C4-2B (cell line): ENCODE results near the gene GIMAP6.
"Not testable (repeated sequence)": the region's sequence is repeated elsewhere in the genome, so short reads cannot be mapped to it uniquely, and the experiment has no call there.

Experiments
- H3K27ac ChIP-seq: fragments of 450-650 bp; 2 replicates; pipeline ENCODE4 v1.5.1; 2017
- CTCF ChIP-seq: fragments of 450-650 bp; conservative IDR thresholded peaks from 2 replicates; pipeline ENCODE4 v1.5.1; 2017; ENCODE audit warnings: mild to moderate bottlenecking
- ZFX ChIP-seq: fragments of 450-650 bp; IDR thresholded peaks from 2 replicates; pipeline ENCODE4 v1.6.1; 2017

The GIMAP6 gene

GRCh38 chr7:150665896-150666295 is 33.7 kb upstream of the GIMAP6 start:
- TF ChIP-seq CTCF: no peak
- no peak for TF ChIP-seq ZFX
- H3K27ac ChIP-seq: no peak overlapping the region

GRCh38 chr7:150665089-150665748 is 33.0 kb upstream of the GIMAP6 start:
- no peak overlapping the region for H3K27ac ChIP-seq
- TF ChIP-seq ZFX: no peak
- TF ChIP-seq CTCF: no peak

- TF ChIP-seq CTCF (no peak), ZFX (no peak)
- H3K27ac ChIP-seq: no peak overlapping the region
Observed at GRCh38 chr7:150663802-150664494, 31.8 kb upstream of the GIMAP6 start.

- not testable (repeated sequence) for H3K27ac ChIP-seq
Observed at GRCh38 chr7:150662821-150663220, 30.6 kb upstream of the GIMAP6 start.

GRCh38 chr7:150660939-150661613 is 28.9 kb upstream of the GIMAP6 start:
- H3K27ac ChIP-seq: no peak overlapping the region
- TF ChIP-seq CTCF (no peak), ZFX (no peak)

GRCh38 chr7:150657526-150657925 is 25.3 kb upstream of the GIMAP6 start:
- no peak overlapping the region for H3K27ac ChIP-seq
- no peak for TF ChIP-seq ZFX
- TF ChIP-seq CTCF: no peak

GRCh38 chr7:150656047-150656446 is 23.9 kb upstream of the GIMAP6 start:
- no peak overlapping the region for H3K27ac ChIP-seq
- TF ChIP-seq ZFX: no peak
- no peak for TF ChIP-seq CTCF
